CD4-positive, alpha-beta T cell (primary cell): ENCODE measurements around the gene C6orf62. TPM values are rescaled to one million over a fixed set of nuclear protein-coding genes. Genes with fewer than 3 reads are reported as not detected.
"Not testable (repeated sequence)": the region's sequence is repeated elsewhere in the genome, so short reads cannot be mapped to it uniquely, and the experiment has no call there.

Source experiments
- ATAC-seq: fragments of 200-7000 bp; cut with Tn5 transposase; one replicate; pipeline ENCODE4 v1.10.0; 2022; ENCODE audit warnings: mild to moderate bottlenecking; ENCODE audit not compliant: poor library complexity
- CTCF ChIA-PET: fragments of 350-600 bp; sonication (Branson Sonifier 250); formaldehyde crosslinking; loops from one replicate; lab custom pipeline; 2021; ENCODE audit warnings: antibody characterized with exemption, inconsistent platforms; lab: Charles Lee
- POLR2A ChIA-PET: fragments of 350-600 bp; sonication (Branson Sonifier 250); formaldehyde crosslinking; loops from one replicate; lab custom pipeline; 2021; ENCODE audit warnings: antibody characterized with exemption, inconsistent platforms; lab: Charles Lee
- DNase-seq, 14 experiments: peaks; one replicate each; pipeline ENCODE4 v3.0.0-alpha.2; 2013 to 2020; ENCODE audit warnings: mixed read lengths in 2 of 14
- H3K27ac ChIP-seq, 2 donors: one replicate each; pipeline versions ENCODE4 v1.5.1 to v1.7.0; 2013; ENCODE audit warnings: low read length in 2 of 2, low read depth in 1 of 2, mild to moderate bottlenecking in 1 of 2
- H3K27me3 ChIP-seq, 2 experiments: 1 replicate in 1 of 2; 2 replicates in 1 of 2; pipeline versions ENCODE4 v1.6.1 to v1.7.0; 2013; ENCODE audit warnings: low read length in 2 of 2, control low read depth in 1 of 2, mild to moderate bottlenecking in 1 of 2, moderate library complexity in 1 of 2; ENCODE audit not compliant: insufficient read depth in 2 of 2, control insufficient read depth in 1 of 2
- H3K36me3 ChIP-seq: one replicate; pipeline ENCODE4 v1.6.1; 2013; ENCODE audit warnings: low read length, control low read depth; ENCODE audit not compliant: insufficient read depth
- H3K4me1 ChIP-seq: one replicate; pipeline ENCODE4 v1.6.1; 2013; ENCODE audit warnings: low read length, control low read depth; ENCODE audit not compliant: insufficient read depth
- H3K4me3 ChIP-seq: one replicate; pipeline ENCODE4 v1.5.1; 2013; ENCODE audit warnings: mild to moderate bottlenecking, low read length, moderate library complexity
- H3K9me3 ChIP-seq, 2 experiments: 1 replicate in 1 of 2; 2 replicates in 1 of 2; pipeline versions ENCODE4 v1.6.1 to v1.7.0; 2013; ENCODE audit warnings: low read length in 2 of 2, mild to moderate bottlenecking in 2 of 2, control low read depth in 1 of 2, moderate library complexity in 1 of 2; ENCODE audit not compliant: control insufficient read depth in 1 of 2, insufficient read depth in 1 of 2
- H3K27ac Mint-ChIP-seq: one replicate; pipeline ENCODE4 v1.8.0; 2020; ENCODE audit warnings: mixed read lengths
- H3K27me3 Mint-ChIP-seq: one replicate; pipeline ENCODE4 v1.8.0; 2021; ENCODE audit warnings: mixed read lengths
- H3K36me3 Mint-ChIP-seq: one replicate; pipeline ENCODE4 v1.8.0; 2021; ENCODE audit warnings: low read depth, mixed read lengths
- H3K4me1 Mint-ChIP-seq: one replicate; pipeline ENCODE4 v1.8.0; 2021; ENCODE audit warnings: low read depth, mixed read lengths
- H3K4me3 Mint-ChIP-seq: one replicate; pipeline ENCODE4 v1.8.0; 2020; ENCODE audit warnings: mild to moderate bottlenecking, mixed read lengths
- H3K9me3 Mint-ChIP-seq: one replicate; pipeline ENCODE4 v1.8.0; 2020; ENCODE audit warnings: mixed read lengths
- intact Hi-C, 2 experiments: fragments of 100-400 bp; cut with DNase I in 1 of 2; cut with micrococcal nuclease in 1 of 2; formaldehyde crosslinking; loops; one replicate each; pipeline versions ENCODE4 v1.15.1 to v1.9.0; 2023 to 2025; cut with DNase I, micrococcal nuclease
- total RNA-seq, 174 experiments: library from RNA in 2 of 174; stranded (reverse) in 2 of 174; gene quantifications; one replicate each; pipeline ENCODE4 v1.2.3 and lab custom pipeline; 2021 to 2026
- TF ChIP-seq, protein P1 (sequence below): fragments of 200-600 bp; IDR thresholded peaks from one replicate; pipeline ENCODE4 v1.8.0; 2022; ENCODE audit warnings: antibody characterized with exemption, mild to moderate bottlenecking

C6orf62 gene
- total RNA-seq, 2 experiments from 2014 or later, result 108 to 111 TPM

DNA sequence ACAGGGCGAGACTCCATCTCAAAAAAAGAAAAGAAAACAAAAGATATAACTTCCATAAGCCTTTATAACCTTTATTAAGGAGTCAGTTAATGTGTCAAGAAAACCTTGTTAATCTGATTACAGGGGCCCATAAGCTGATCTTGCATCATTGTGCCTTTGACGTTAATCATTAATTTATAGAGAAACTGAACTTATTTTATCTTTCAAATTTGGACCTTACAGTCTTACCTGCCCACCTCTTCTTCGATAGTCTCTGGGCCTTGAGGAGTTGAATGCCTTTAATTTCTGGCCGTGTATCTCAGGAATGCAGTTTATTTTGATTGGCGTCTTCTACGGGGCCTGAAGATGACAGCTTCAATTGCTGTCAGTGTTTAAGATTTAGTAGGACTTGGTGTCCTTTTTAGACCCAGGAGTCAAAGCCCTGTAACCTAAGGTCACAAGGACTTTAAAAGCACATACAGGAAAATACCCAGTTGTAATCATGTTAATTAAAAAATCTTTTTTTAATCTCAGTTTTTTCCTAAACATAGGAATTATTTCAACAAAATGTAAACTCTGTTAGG is 46.3 kb downstream of the C6orf62 start:
- DNase-seq, result no peak
- POLR2A ChIA-PET, result interaction anchor here (0.8 kb wide), 1 partner anchor 24 kb away, joined by 3 read pairs; no protein-coding TSS in a partner anchor
- Mint-ChIP-seq H3K27me3 (no peaks in the 10 kb centered on the region), H3K9me3 (no peaks in the 10 kb centered on the region), H3K4me1 (peaks cover 5% of the 10 kb centered on the region), H3K27ac (no peak overlapping the region), H3K36me3 (peaks cover 20% of the 10 kb centered on the region), H3K4me3 (no peak overlapping the region)
- H3K36me3 ChIP-seq, result no peaks in the 10 kb centered on the region
- intact Hi-C loops, result no loop called here
- peaks cover 0 to 8% of the 10 kb centered on the region in 2 experiments for H3K9me3 ChIP-seq
- CTCF ChIA-PET, result interaction anchor here (1.5 kb wide), 1 partner anchor 33 kb away, joined by 3 read pairs; no protein-coding TSS in a partner anchor
- peaks cover 7% of the 10 kb centered on the region for H3K4me1 ChIP-seq
- no peaks in the 10 kb centered on the region for H3K27me3 ChIP-seq
- TF ChIP-seq, protein P1, sequence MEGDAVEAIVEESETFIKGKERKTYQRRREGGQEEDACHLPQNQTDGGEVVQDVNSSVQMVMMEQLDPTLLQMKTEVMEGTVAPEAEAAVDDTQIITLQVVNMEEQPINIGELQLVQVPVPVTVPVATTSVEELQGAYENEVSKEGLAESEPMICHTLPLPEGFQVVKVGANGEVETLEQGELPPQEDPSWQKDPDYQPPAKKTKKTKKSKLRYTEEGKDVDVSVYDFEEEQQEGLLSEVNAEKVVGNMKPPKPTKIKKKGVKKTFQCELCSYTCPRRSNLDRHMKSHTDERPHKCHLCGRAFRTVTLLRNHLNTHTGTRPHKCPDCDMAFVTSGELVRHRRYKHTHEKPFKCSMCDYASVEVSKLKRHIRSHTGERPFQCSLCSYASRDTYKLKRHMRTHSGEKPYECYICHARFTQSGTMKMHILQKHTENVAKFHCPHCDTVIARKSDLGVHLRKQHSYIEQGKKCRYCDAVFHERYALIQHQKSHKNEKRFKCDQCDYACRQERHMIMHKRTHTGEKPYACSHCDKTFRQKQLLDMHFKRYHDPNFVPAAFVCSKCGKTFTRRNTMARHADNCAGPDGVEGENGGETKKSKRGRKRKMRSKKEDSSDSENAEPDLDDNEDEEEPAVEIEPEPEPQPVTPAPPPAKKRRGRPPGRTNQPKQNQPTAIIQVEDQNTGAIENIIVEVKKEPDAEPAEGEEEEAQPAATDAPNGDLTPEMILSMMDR, result no peak
- no peak overlapping the region for H3K27ac ChIP-seq
- H3K4me3 ChIP-seq, result no peak overlapping the region
- no peak for ATAC-seq

DNA sequence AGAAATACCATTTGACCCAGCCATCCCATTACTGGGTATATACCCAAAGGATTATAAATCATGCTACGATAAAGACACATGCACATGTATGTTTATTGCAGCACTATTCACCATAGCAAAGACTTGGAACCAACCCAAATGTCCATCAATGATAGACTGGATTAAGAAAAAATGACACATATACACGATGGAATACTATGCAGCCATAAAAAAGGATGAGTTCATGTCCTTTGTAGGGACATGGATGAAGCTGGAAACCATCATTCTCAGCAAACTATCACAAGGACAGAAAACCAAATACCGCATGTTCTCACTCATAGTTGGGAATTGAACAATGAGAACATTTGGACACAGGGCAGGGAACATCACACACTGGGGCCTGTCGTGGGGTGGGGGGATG is 47.9 kb downstream of the C6orf62 start:
- H3K27me3 ChIP-seq, intact Hi-C loops, H3K27ac ChIP-seq, DNase-seq, ATAC-seq, POLR2A ChIA-PET, H3K4me3 Mint-ChIP-seq, H3K27me3 Mint-ChIP-seq, H3K4me3 ChIP-seq, H3K9me3 ChIP-seq, H3K36me3 ChIP-seq, CTCF ChIA-PET, H3K27ac Mint-ChIP-seq, H3K9me3 Mint-ChIP-seq: not testable (repeated sequence)
- Mint-ChIP-seq H3K4me1 (peaks cover 17% of the 10 kb centered on the region), H3K36me3 (peaks cover 35% of the 10 kb centered on the region)
- peaks cover 18% of the 10 kb centered on the region for H3K4me1 ChIP-seq

DNA sequence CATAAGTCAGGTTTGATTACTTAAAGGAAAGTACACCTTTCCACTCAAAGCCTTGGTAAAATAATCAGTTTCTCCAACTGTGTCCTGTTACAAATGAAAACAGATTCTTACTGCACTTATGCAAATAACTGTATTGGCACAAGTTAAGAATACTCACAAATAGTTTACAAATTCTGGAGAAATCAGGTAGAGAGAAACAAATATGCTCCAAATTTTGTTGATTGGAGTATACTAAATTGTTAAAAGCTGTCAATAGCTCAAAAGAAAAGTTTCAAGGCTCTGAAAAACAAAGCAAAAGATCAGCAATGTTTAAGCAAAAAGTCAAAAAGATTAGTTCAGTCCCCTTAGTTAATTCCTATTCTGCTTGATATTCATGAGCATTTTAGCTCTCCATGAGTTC is 48.5 kb downstream of the C6orf62 start:
- Mint-ChIP-seq H3K36me3 (peaks cover 41% of the 10 kb centered on the region), H3K4me1 (peaks cover 23% of the 10 kb centered on the region)
- intact Hi-C loops, H3K4me3 ChIP-seq, H3K27me3 Mint-ChIP-seq, H3K9me3 Mint-ChIP-seq, ATAC-seq, CTCF ChIA-PET, H3K36me3 ChIP-seq, H3K27ac Mint-ChIP-seq, POLR2A ChIA-PET, DNase-seq, H3K9me3 ChIP-seq, H3K4me3 Mint-ChIP-seq, H3K27me3 ChIP-seq, H3K27ac ChIP-seq: not testable (repeated sequence)
- peaks cover 24% of the 10 kb centered on the region for H3K4me1 ChIP-seq

GRCh38 chr6:24668997-24669361 is 50.0 kb downstream of the C6orf62 start:
- H3K4me3 ChIP-seq, result no peak overlapping the region
- H3K4me1 ChIP-seq, result peaks cover 33% of the 10 kb centered on the region
- intact Hi-C loops, result loop anchor here in 1 of 2 experiments (1.0 to 5.0 kb wide), 2 partner anchors 51 to 103 kb away; partner anchors contain the start of gene GMNN
- H3K27me3 ChIP-seq, result no peaks in the 10 kb centered on the region
- Mint-ChIP-seq H3K36me3 (peaks cover 54% of the 10 kb centered on the region), H3K4me3 (peak overlapping the region; percentile 39), H3K27ac (no peak overlapping the region), H3K9me3 (no peaks in the 10 kb centered on the region), H3K4me1 (peaks cover 36% of the 10 kb centered on the region), H3K27me3 (no peaks in the 10 kb centered on the region)
- POLR2A ChIA-PET, result interaction anchor here (0.7 to 0.8 kb wide), 2 partner anchors 53 to 89 kb away, joined by 3 read pairs; no protein-coding TSS in a partner anchor
- CTCF ChIA-PET, result interaction anchor here (4.8 kb wide), 1 partner anchor 88 kb away, joined by 21 read pairs; no protein-coding TSS in a partner anchor
- ATAC-seq, result no peak
- no peak for DNase-seq
- peaks cover 0 to 2% of the 10 kb centered on the region in 2 experiments for H3K9me3 ChIP-seq
- H3K27ac ChIP-seq, result no peak overlapping the region
- TF ChIP-seq, protein P1, result no peak
- peaks cover 15% of the 10 kb centered on the region for H3K36me3 ChIP-seq

- peak in 1 of 14 experiments; percentile 37 for DNase-seq
- H3K27me3 Mint-ChIP-seq, H3K9me3 ChIP-seq, H3K27me3 ChIP-seq, ATAC-seq, H3K9me3 Mint-ChIP-seq, H3K27ac Mint-ChIP-seq, H3K4me3 ChIP-seq, H3K27ac ChIP-seq: not testable (repeated sequence)
- Mint-ChIP-seq H3K4me3 (peak overlapping the region; percentile 39), H3K4me1 (peaks cover 43% of the 10 kb centered on the region), H3K36me3 (peaks cover 60% of the 10 kb centered on the region)
- intact Hi-C loops, result loop anchor here in 1 of 2 experiments (1.0 to 5.0 kb wide), 2 partner anchors 52 to 104 kb away; partner anchors contain the start of gene GMNN
- Histone ChIP-seq H3K36me3 (peaks cover 21% of the 10 kb centered on the region), H3K4me1 (peaks cover 33% of the 10 kb centered on the region)
- CTCF ChIA-PET, result interaction anchor here (1.7 to 4.8 kb wide), 2 partner anchors 12 to 87 kb away, joined by 3 to 21 read pairs; no protein-coding TSS in a partner anchor
- POLR2A ChIA-PET, result interaction anchor here (0.8 kb wide), 1 partner anchor 53 kb away, joined by 3 read pairs; no protein-coding TSS in a partner anchor
These were observed 50.6 kb downstream of the C6orf62 start for GRCh38 chr6:24668066-24668996.
